Endodermal cell (in vitro differentiated cells): Measurements from ENCODE around the gene ANXA9. TPM values are rescaled to one million over a fixed set of nuclear protein-coding genes. Genes with fewer than 3 reads are reported as not detected.

Experiments used
- DNase-seq: peaks from one replicate; pipeline ENCODE4 v3.0.0-alpha.2; 2017
- H3K27ac ChIP-seq: 2 replicates; pipeline ENCODE4 v1.5.1; 2013; ENCODE audit warnings: mild to moderate bottlenecking, low read depth, low read length, moderate library complexity
- H3K27me3 ChIP-seq: 2 replicates; pipeline ENCODE4 v1.6.1; 2013; ENCODE audit warnings: mild to moderate bottlenecking, low read length, moderate library complexity; ENCODE audit not compliant: insufficient read depth, control insufficient read depth, poor library complexity, severe bottlenecking
- H3K36me3 ChIP-seq: 2 replicates; pipeline ENCODE4 v1.7.0; 2013; ENCODE audit warnings: mild to moderate bottlenecking, low read length, moderate library complexity; ENCODE audit not compliant: control insufficient read depth, insufficient read depth
- H3K4me1 ChIP-seq: one replicate; pipeline ENCODE4 v1.7.0; 2013; ENCODE audit warnings: low read length; ENCODE audit not compliant: control insufficient read depth, insufficient read depth
- H3K4me3 ChIP-seq: 2 replicates; pipeline ENCODE4 v1.5.1; 2013; ENCODE audit warnings: mild to moderate bottlenecking, low read length, moderate library complexity
- H3K9ac ChIP-seq: 2 replicates; pipeline ENCODE4 v1.6.1; 2013; ENCODE audit warnings: mild to moderate bottlenecking, low read length, moderate library complexity; ENCODE audit not compliant: poor library complexity, severe bottlenecking; ENCODE audit errors: extremely low read depth
- H3K9me3 ChIP-seq: 2 replicates; pipeline ENCODE4 v1.6.1; 2013; ENCODE audit warnings: mild to moderate bottlenecking, low read length, moderate library complexity; ENCODE audit not compliant: control insufficient read depth
- H3K27ac Mint-ChIP-seq: 2 replicates; pipeline ENCODE4 v1.8.0; 2020; ENCODE audit warnings: mixed read lengths
- H3K27me3 Mint-ChIP-seq: 2 replicates; pipeline ENCODE4 v1.8.0; 2021; ENCODE audit warnings: mild to moderate bottlenecking, mixed read lengths; ENCODE audit not compliant: insufficient read depth
- H3K36me3 Mint-ChIP-seq: 2 replicates; pipeline ENCODE4 v1.8.0; 2020; ENCODE audit warnings: low read depth, mixed read lengths
- H3K4me1 Mint-ChIP-seq: 2 replicates; pipeline ENCODE4 v1.8.0; 2020; ENCODE audit warnings: mixed read lengths
- H3K4me3 Mint-ChIP-seq: 2 replicates; pipeline ENCODE4 v1.8.0; 2020; ENCODE audit warnings: mild to moderate bottlenecking, moderate library complexity, mixed read lengths
- H3K9me3 Mint-ChIP-seq: 2 replicates; pipeline ENCODE4 v1.8.0; 2020; ENCODE audit warnings: mild to moderate bottlenecking, mixed read lengths
- CTCF ChIP-seq: fragments of 200-600 bp; sonication (generic); conservative IDR thresholded peaks from 2 replicates; pipeline ENCODE4 v1.5.0; 2021; ENCODE audit warnings: antibody characterized with exemption, mild to moderate bottlenecking
- WGBS, 2 experiments: methylation state at CpG; one replicate each; pipeline versions ENCODE4 v1.1.5 to v1.1.7; 2013; ENCODE audit warnings: missing lambda C conversion rate in 2 of 2, mixed read lengths in 1 of 2; ENCODE audit not compliant: insufficient coverage in 1 of 2, insufficient read length in 1 of 2; 5-methylcytosine and 5-hydroxymethylcytosine counted together
- total RNA-seq, 2 donors: library from RNA; stranded (reverse); fragmentation: NEBNext Ultra II Directional in 1 of 2; extraction: Animal tissue kit (Norgen Biotek cat#: 25700) in 1 of 2; gene quantifications; 2 replicates in 1 of 2; 3 replicates in 1 of 2; pipeline ENCODE4 v1.2.1, GENCODE V29; 2021

ANXA9 gene
- total RNA-seq, 2 donors from 2014 or later, result not detected

- Mint-ChIP-seq H3K4me1 (peaks cover 34% of the 10 kb centered on the region), H3K27me3 (no peaks in the 10 kb centered on the region), H3K27ac (peak within 1 kb of the TSS; percentile 97), H3K36me3 (no peaks in the 10 kb centered on the region), H3K4me3 (peak within 1 kb of the TSS; percentile 98), H3K9me3 (no peaks in the 10 kb centered on the region)
- peak; percentile 98 for DNase-seq
- H3K27me3 ChIP-seq, result no peaks in the 10 kb centered on the region
- no peaks in the 10 kb centered on the region for H3K36me3 ChIP-seq
- H3K9ac ChIP-seq, result peak within 1 kb of the TSS; percentile 85
- H3K27ac ChIP-seq, result peak within 1 kb of the TSS; percentile 88
- WGBS, 2 experiments, result 1 to 3% methylated on average over 52 to 69 of the region's 69 CpGs
- no peaks in the 10 kb centered on the region for H3K9me3 ChIP-seq
- H3K4me3 ChIP-seq, result peak within 1 kb of the TSS; percentile 97
- no peak for TF ChIP-seq CTCF
- H3K4me1 ChIP-seq, result peaks cover 9% of the 10 kb centered on the region
Observed at GRCh38 chr1:151008244-151009205, 26.4 kb downstream of the ANXA9 start, which contains the start of gene PRUNE1. Gene PRUNE1 (plus strand): TSS chr1:151008449. CDS start chr1:151008633, 184 bp downstream.

- Histone ChIP-seq H3K27me3 (no peaks in the 10 kb centered on the region), H3K4me1 (peaks cover 9% of the 10 kb centered on the region), H3K36me3 (no peaks in the 10 kb centered on the region), H3K9ac (peak overlapping the region; percentile 83), H3K27ac (no peak overlapping the region), H3K4me3 (peak overlapping the region; percentile 97), H3K9me3 (no peaks in the 10 kb centered on the region)
- Mint-ChIP-seq H3K36me3 (no peaks in the 10 kb centered on the region), H3K9me3 (no peaks in the 10 kb centered on the region), H3K4me3 (peak overlapping the region; percentile 98), H3K27me3 (no peaks in the 10 kb centered on the region), H3K27ac (peak overlapping the region; percentile 97), H3K4me1 (peaks cover 34% of the 10 kb centered on the region)
- no peak for DNase-seq
- WGBS, 2 experiments, result 74 to 84% methylated on average over 3 of the region's 3 CpGs
- no peak for TF ChIP-seq CTCF
Observed at GRCh38 chr1:151009206-151009587, 27.1 kb downstream of the ANXA9 start.

- Mint-ChIP-seq H3K4me1 (peaks cover 34% of the 10 kb centered on the region), H3K27me3 (no peaks in the 10 kb centered on the region), H3K4me3 (peak overlapping the region; percentile 98), H3K27ac (no peak overlapping the region), H3K36me3 (no peaks in the 10 kb centered on the region), H3K9me3 (no peaks in the 10 kb centered on the region)
- H3K27me3 ChIP-seq, result no peaks in the 10 kb centered on the region
- no peak overlapping the region for H3K27ac ChIP-seq
- 91 to 97% methylated on average over 7 to 8 of the region's 8 CpGs for WGBS, 2 experiments
- peaks cover 9% of the 10 kb centered on the region for H3K4me1 ChIP-seq
- no peak for TF ChIP-seq CTCF
- DNase-seq, result no peak
- no peaks in the 10 kb centered on the region for H3K36me3 ChIP-seq
- no peaks in the 10 kb centered on the region for H3K9me3 ChIP-seq
- H3K9ac ChIP-seq, result no peak overlapping the region
- H3K4me3 ChIP-seq, result peak overlapping the region; percentile 97
Observed at GRCh38 chr1:151009674-151010345, 27.7 kb downstream of the ANXA9 start.
